Natural killer cell (primary cell): Measurements from ENCODE around the gene NAV3. TPM values are rescaled to one million over a fixed set of nuclear protein-coding genes. Genes with fewer than 3 reads are reported as not detected.

Experiments used
- ATAC-seq, 3 donors: fragments of 150-1000 bp in 2 of 3; fragments of 200-7000 bp in 1 of 3; cut with Tn5 transposase; 1 replicate in 1 of 3; 2 replicates in 2 of 3; pipeline ENCODE4 v1.10.0; 2021; ENCODE audit warnings: mild to moderate bottlenecking in 2 of 3, moderate library complexity in 2 of 3
- DNase-seq, 2 donors: peaks; one replicate each; pipeline versions ENCODE4 v3.0.0 to v3.0.0-alpha.2; 2013 to 2021; ENCODE audit warnings: mixed read lengths in 1 of 2
- H3K27ac ChIP-seq: one replicate; pipeline ENCODE4 v1.5.1; 2013; ENCODE audit warnings: mild to moderate bottlenecking, low read length
- H3K27me3 ChIP-seq: one replicate; pipeline ENCODE4 v1.6.1; 2013; ENCODE audit warnings: low read length; ENCODE audit not compliant: control insufficient read depth, insufficient read depth
- H3K36me3 ChIP-seq: one replicate; pipeline ENCODE4 v1.6.1; 2013; ENCODE audit warnings: low read length; ENCODE audit not compliant: control insufficient read depth, insufficient read depth
- H3K4me1 ChIP-seq: one replicate; pipeline ENCODE4 v1.6.1; 2013; ENCODE audit warnings: low read length; ENCODE audit not compliant: control insufficient read depth, insufficient read depth
- H3K4me3 ChIP-seq: one replicate; pipeline ENCODE4 v1.5.1; 2013; ENCODE audit warnings: low read length
- H3K9me3 ChIP-seq: one replicate; pipeline ENCODE4 v1.6.1; 2013; ENCODE audit warnings: low read length; ENCODE audit not compliant: control insufficient read depth, insufficient read depth
- H3K27ac Mint-ChIP-seq, 2 donors: one replicate each; pipeline ENCODE4 v1.8.0; 2022; ENCODE audit warnings: mild to moderate bottlenecking in 2 of 2, mixed read lengths in 2 of 2, moderate library complexity in 1 of 2
- H3K27me3 Mint-ChIP-seq, 2 donors: one replicate each; pipeline ENCODE4 v1.8.0; 2022; ENCODE audit warnings: low read depth in 2 of 2, mixed read lengths in 2 of 2
- H3K36me3 Mint-ChIP-seq: one replicate; pipeline ENCODE4 v1.8.0; 2022; ENCODE audit warnings: mixed read lengths
- H3K4me1 Mint-ChIP-seq, 2 donors: one replicate each; pipeline ENCODE4 v1.8.0; 2022; ENCODE audit warnings: mixed read lengths in 2 of 2
- H3K4me3 Mint-ChIP-seq: one replicate; pipeline ENCODE4 v1.8.0; 2022; ENCODE audit warnings: mild to moderate bottlenecking, moderate library complexity, mixed read lengths
- H3K9me3 Mint-ChIP-seq, 2 donors: one replicate each; pipeline ENCODE4 v1.8.0; 2022; ENCODE audit warnings: mixed read lengths in 2 of 2
- WGBS: methylation state at CpG from one replicate; pipeline ENCODE4 v1.1.7; 2013; ENCODE audit warnings: missing lambda C conversion rate; ENCODE audit not compliant: insufficient coverage; 5-methylcytosine and 5-hydroxymethylcytosine counted together
- intact Hi-C: fragments of 100-400 bp; cut with micrococcal nuclease; formaldehyde crosslinking; loops from one replicate; pipeline ENCODE4 v1.14.2; 2022
- total RNA-seq, 4 donors: library from RNA; stranded (reverse); fragments of 120-200 nt in 1 of 4; gene quantifications; one replicate each; pipeline versions ENCODE4 v1.2.3 to v1.2.4, GENCODE V29; 2013 to 2022
- TF ChIP-seq, protein P1 (sequence below): fragments of 200-600 bp; IDR thresholded peaks from one replicate; pipeline ENCODE4 v1.8.0; 2022; ENCODE audit warnings: antibody characterized with exemption

The NAV3 gene
- total RNA-seq, 3 donors from 2014 or later (not counting 1 experiment from before 2014, with no cell fraction given): not detected

- H3K36me3 Mint-ChIP-seq: no peaks in the 10 kb centered on the region
- TF ChIP-seq, protein P1, sequence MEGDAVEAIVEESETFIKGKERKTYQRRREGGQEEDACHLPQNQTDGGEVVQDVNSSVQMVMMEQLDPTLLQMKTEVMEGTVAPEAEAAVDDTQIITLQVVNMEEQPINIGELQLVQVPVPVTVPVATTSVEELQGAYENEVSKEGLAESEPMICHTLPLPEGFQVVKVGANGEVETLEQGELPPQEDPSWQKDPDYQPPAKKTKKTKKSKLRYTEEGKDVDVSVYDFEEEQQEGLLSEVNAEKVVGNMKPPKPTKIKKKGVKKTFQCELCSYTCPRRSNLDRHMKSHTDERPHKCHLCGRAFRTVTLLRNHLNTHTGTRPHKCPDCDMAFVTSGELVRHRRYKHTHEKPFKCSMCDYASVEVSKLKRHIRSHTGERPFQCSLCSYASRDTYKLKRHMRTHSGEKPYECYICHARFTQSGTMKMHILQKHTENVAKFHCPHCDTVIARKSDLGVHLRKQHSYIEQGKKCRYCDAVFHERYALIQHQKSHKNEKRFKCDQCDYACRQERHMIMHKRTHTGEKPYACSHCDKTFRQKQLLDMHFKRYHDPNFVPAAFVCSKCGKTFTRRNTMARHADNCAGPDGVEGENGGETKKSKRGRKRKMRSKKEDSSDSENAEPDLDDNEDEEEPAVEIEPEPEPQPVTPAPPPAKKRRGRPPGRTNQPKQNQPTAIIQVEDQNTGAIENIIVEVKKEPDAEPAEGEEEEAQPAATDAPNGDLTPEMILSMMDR: no peak
- no CpG with 5 or more reads among the region's 1 CpG for WGBS
These were observed 226.4 kb downstream of the NAV3 start for GRCh38 chr12:78057075-78057474.

GRCh38 chr12:78060186-78060585 lies 229.5 kb downstream of the NAV3 start:
- Histone ChIP-seq H3K27ac (no peak overlapping the region), H3K9me3 (no peaks in the 10 kb centered on the region), H3K4me1 (no peaks in the 10 kb centered on the region), H3K36me3 (no peaks in the 10 kb centered on the region), H3K27me3 (no peaks in the 10 kb centered on the region), H3K4me3 (no peak overlapping the region)
- ATAC-seq (no peak), DNase-seq (no peak)
- Mint-ChIP-seq H3K27ac (no peak overlapping the region), H3K9me3 (peaks cover 4 to 8% of the 10 kb centered on the region in 2 donors), H3K27me3 (no peaks in the 10 kb centered on the region), H3K4me3 (no peak overlapping the region), H3K4me1 (no peaks in the 10 kb centered on the region), H3K36me3 (no peaks in the 10 kb centered on the region)
- WGBS: 100% methylated on average over 1 of the region's 1 CpG
- TF ChIP-seq, protein P1: no peak
- intact Hi-C loops: no loop called here

More at GRCh38 chr12:78057075-78057474, 226.4 kb downstream of the NAV3 start:
- intact Hi-C loops: no loop called here
- Mint-ChIP-seq H3K27me3 (no peaks in the 10 kb centered on the region), H3K4me3 (no peak overlapping the region), H3K27ac (no peak overlapping the region), H3K4me1 (no peaks in the 10 kb centered on the region), H3K9me3 (peaks cover 8 to 13% of the 10 kb centered on the region in 2 donors)
- Histone ChIP-seq H3K9me3 (no peaks in the 10 kb centered on the region), H3K36me3 (no peaks in the 10 kb centered on the region), H3K4me3 (no peak overlapping the region), H3K27ac (no peak overlapping the region), H3K4me1 (no peaks in the 10 kb centered on the region), H3K27me3 (no peaks in the 10 kb centered on the region)
- ATAC-seq (no peak), DNase-seq (no peak)

GRCh38 chr12:78062786-78063185 lies 232.1 kb downstream of the NAV3 start:
- Mint-ChIP-seq H3K4me1 (no peaks in the 10 kb centered on the region), H3K9me3 (peaks cover 7 to 11% of the 10 kb centered on the region in 2 donors), H3K36me3 (no peaks in the 10 kb centered on the region), H3K4me3 (no peak overlapping the region), H3K27me3 (no peaks in the 10 kb centered on the region), H3K27ac (no peak overlapping the region)
- Histone ChIP-seq H3K4me3 (no peak overlapping the region), H3K27ac (no peak overlapping the region), H3K4me1 (no peaks in the 10 kb centered on the region), H3K27me3 (no peaks in the 10 kb centered on the region), H3K9me3 (no peaks in the 10 kb centered on the region), H3K36me3 (no peaks in the 10 kb centered on the region)
- DNase-seq (no peak), ATAC-seq (no peak)
- intact Hi-C loops: no loop called here
- TF ChIP-seq, protein P1: no peak

GRCh38 chr12:78081590-78082314 lies 251.1 kb downstream of the NAV3 start:
- Histone ChIP-seq H3K27ac (no peak overlapping the region), H3K9me3 (no peaks in the 10 kb centered on the region), H3K4me3 (no peak overlapping the region), H3K27me3 (no peaks in the 10 kb centered on the region), H3K36me3 (no peaks in the 10 kb centered on the region), H3K4me1 (no peaks in the 10 kb centered on the region)
- Mint-ChIP-seq H3K36me3 (no peaks in the 10 kb centered on the region), H3K9me3 (peaks cover 3 to 8% of the 10 kb centered on the region in 2 donors), H3K27me3 (no peaks in the 10 kb centered on the region), H3K4me1 (no peaks in the 10 kb centered on the region), H3K27ac (no peak overlapping the region), H3K4me3 (no peak overlapping the region)
- TF ChIP-seq, protein P1: no peak
- DNase-seq (no peak), ATAC-seq (no peak)
- WGBS: 80% methylated on average over 4 of the region's 5 CpGs
- intact Hi-C loops: no loop called here
